Activated T-cell treated with anti-CD3 and anti-CD28 coated beads, Interleukin-2, amount 50 U/mL, for 4 hours (primary cell): ENCODE measurements around the gene HLCS. TPM values are rescaled to one million over a fixed set of nuclear protein-coding genes. Genes with fewer than 3 reads are reported as not detected.

Experiments used
- ATAC-seq, 2 donors: fragments of 200-7000 bp; cut with Tn5 transposase; one replicate each; pipeline ENCODE4 v1.10.0; 2021
- DNase-seq: peaks from one replicate; pipeline ENCODE4 v3.0.0-alpha.2; 2020
- H3K27me3 Mint-ChIP-seq: one replicate; pipeline ENCODE4 v1.8.0; 2021; ENCODE audit warnings: low read depth, mixed read lengths
- H3K36me3 Mint-ChIP-seq: one replicate; pipeline ENCODE4 v1.8.0; 2022; ENCODE audit warnings: mixed read lengths; ENCODE audit not compliant: insufficient read depth
- H3K4me1 Mint-ChIP-seq: one replicate; pipeline ENCODE4 v1.8.0; 2021; ENCODE audit warnings: low read depth, mixed read lengths
- H3K4me3 Mint-ChIP-seq: one replicate; pipeline ENCODE4 v1.8.0; 2021; ENCODE audit warnings: mild to moderate bottlenecking, moderate library complexity, mixed read lengths
- H3K9me3 Mint-ChIP-seq: one replicate; pipeline ENCODE4 v1.8.0; 2021; ENCODE audit warnings: mixed read lengths
- total RNA-seq, 3 donors: library from RNA; stranded (reverse); gene quantifications; one replicate each; pipeline ENCODE4 v1.2.1, GENCODE V29; 2021

The HLCS gene
- total RNA-seq, 3 donors from 2014 or later: 7.1 to 8.6 (median 8.3) TPM

GRCh38 chr21:36949171-36950141 is 17.0 kb downstream of the HLCS start:
- H3K36me3 Mint-ChIP-seq: peaks cover 30% of the 10 kb centered on the region
- H3K9me3 Mint-ChIP-seq: peaks cover 9% of the 10 kb centered on the region
- H3K4me1 Mint-ChIP-seq: no peaks in the 10 kb centered on the region
- ATAC-seq (no peak), DNase-seq (no peak)
- H3K27me3 Mint-ChIP-seq: no peaks in the 10 kb centered on the region
- H3K4me3 Mint-ChIP-seq: no peak overlapping the region

- H3K27me3 Mint-ChIP-seq: no peaks in the 10 kb centered on the region
- peaks cover 30% of the 10 kb centered on the region for H3K36me3 Mint-ChIP-seq
- peaks cover 9% of the 10 kb centered on the region for H3K9me3 Mint-ChIP-seq
- no peak overlapping the region for H3K4me3 Mint-ChIP-seq
- no peak for DNase-seq
- ATAC-seq: no peak
- no peaks in the 10 kb centered on the region for H3K4me1 Mint-ChIP-seq
Measured at GRCh38 chr21:36948686-36949085, 17.8 kb downstream of the HLCS start.

- Mint-ChIP-seq H3K27me3 (no peaks in the 10 kb centered on the region), H3K9me3 (peaks cover 9% of the 10 kb centered on the region), H3K36me3 (peaks cover 34% of the 10 kb centered on the region), H3K4me1 (no peaks in the 10 kb centered on the region), H3K4me3 (no peak overlapping the region)
- no peak for DNase-seq
- ATAC-seq: no peak
Measured at GRCh38 chr21:36946949-36947356, 19.5 kb downstream of the HLCS start.

- Mint-ChIP-seq H3K27me3 (no peaks in the 10 kb centered on the region), H3K36me3 (peaks cover 31% of the 10 kb centered on the region), H3K4me1 (no peaks in the 10 kb centered on the region), H3K4me3 (no peak overlapping the region), H3K9me3 (peaks cover 9% of the 10 kb centered on the region)
- ATAC-seq: no peak
- no peak for DNase-seq
Measured at GRCh38 chr21:36945496-36946138, 20.9 kb downstream of the HLCS start.

GRCh38 chr21:36936361-36937135 is 29.9 kb downstream of the HLCS start:
- ATAC-seq: no peak
- Mint-ChIP-seq H3K4me3 (no peak overlapping the region), H3K9me3 (no peaks in the 10 kb centered on the region), H3K4me1 (no peaks in the 10 kb centered on the region), H3K36me3 (peaks cover 24% of the 10 kb centered on the region), H3K27me3 (no peaks in the 10 kb centered on the region)
- DNase-seq: no peak

- Mint-ChIP-seq H3K4me1 (no peaks in the 10 kb centered on the region), H3K36me3 (peaks cover 26% of the 10 kb centered on the region), H3K4me3 (no peak overlapping the region), H3K9me3 (no peaks in the 10 kb centered on the region), H3K27me3 (no peaks in the 10 kb centered on the region)
- DNase-seq: no peak
- no peak for ATAC-seq
Measured at GRCh38 chr21:36934864-36935420, 31.5 kb downstream of the HLCS start.

- Mint-ChIP-seq H3K36me3 (peaks cover 29% of the 10 kb centered on the region), H3K9me3 (no peaks in the 10 kb centered on the region), H3K27me3 (no peaks in the 10 kb centered on the region), H3K4me1 (no peaks in the 10 kb centered on the region), H3K4me3 (no peak overlapping the region)
- ATAC-seq: no peak
- DNase-seq: no peak
Measured at GRCh38 chr21:36932161-36932816, 34.2 kb downstream of the HLCS start.

- ATAC-seq (no peak), DNase-seq (no peak)
- Mint-ChIP-seq H3K36me3 (peaks cover 20% of the 10 kb centered on the region), H3K4me3 (no peak overlapping the region), H3K27me3 (no peaks in the 10 kb centered on the region), H3K4me1 (no peaks in the 10 kb centered on the region), H3K9me3 (no peaks in the 10 kb centered on the region)
Measured at GRCh38 chr21:36929622-36930021, 36.8 kb downstream of the HLCS start.

GRCh38 chr21:36928960-36929359 is 37.5 kb downstream of the HLCS start:
- no peak overlapping the region for H3K4me3 Mint-ChIP-seq

GRCh38 chr21:36927719-36928117 is 38.8 kb downstream of the HLCS start:
- Mint-ChIP-seq H3K36me3 (peaks cover 16% of the 10 kb centered on the region), H3K9me3 (no peaks in the 10 kb centered on the region), H3K4me3 (no peak overlapping the region), H3K27me3 (no peaks in the 10 kb centered on the region), H3K4me1 (peaks cover 6% of the 10 kb centered on the region)
- DNase-seq (peak; percentile 70), ATAC-seq (peak; percentile 41 to 74)

More at GRCh38 chr21:36928960-36929359, 37.5 kb downstream of the HLCS start:
- ATAC-seq (no peak), DNase-seq (no peak)
- Mint-ChIP-seq H3K36me3 (peaks cover 20% of the 10 kb centered on the region), H3K4me1 (no peaks in the 10 kb centered on the region), H3K27me3 (no peaks in the 10 kb centered on the region), H3K9me3 (no peaks in the 10 kb centered on the region)

- Mint-ChIP-seq H3K4me3 (no peak overlapping the region), H3K4me1 (peaks cover 6% of the 10 kb centered on the region), H3K9me3 (no peaks in the 10 kb centered on the region), H3K36me3 (peaks cover 16% of the 10 kb centered on the region), H3K27me3 (no peaks in the 10 kb centered on the region)
- no peak for ATAC-seq
- no peak for DNase-seq
Measured at GRCh38 chr21:36926989-36927718, 39.3 kb downstream of the HLCS start.

- Mint-ChIP-seq H3K27me3 (no peaks in the 10 kb centered on the region), H3K36me3 (peaks cover 14% of the 10 kb centered on the region), H3K9me3 (no peaks in the 10 kb centered on the region), H3K4me1 (peaks cover 6% of the 10 kb centered on the region), H3K4me3 (no peak overlapping the region)
- DNase-seq (no peak), ATAC-seq (no peak)
Measured at GRCh38 chr21:36923270-36923669, 43.2 kb downstream of the HLCS start.

GRCh38 chr21:36922861-36923260 is 43.6 kb downstream of the HLCS start:
- Mint-ChIP-seq H3K9me3 (no peaks in the 10 kb centered on the region), H3K27me3 (no peaks in the 10 kb centered on the region), H3K4me1 (peaks cover 6% of the 10 kb centered on the region), H3K36me3 (peaks cover 14% of the 10 kb centered on the region), H3K4me3 (no peak overlapping the region)
- ATAC-seq: no peak
- DNase-seq: no peak
